ENCODE results near the gene SEC63.

SEC63 gene

DNA sequence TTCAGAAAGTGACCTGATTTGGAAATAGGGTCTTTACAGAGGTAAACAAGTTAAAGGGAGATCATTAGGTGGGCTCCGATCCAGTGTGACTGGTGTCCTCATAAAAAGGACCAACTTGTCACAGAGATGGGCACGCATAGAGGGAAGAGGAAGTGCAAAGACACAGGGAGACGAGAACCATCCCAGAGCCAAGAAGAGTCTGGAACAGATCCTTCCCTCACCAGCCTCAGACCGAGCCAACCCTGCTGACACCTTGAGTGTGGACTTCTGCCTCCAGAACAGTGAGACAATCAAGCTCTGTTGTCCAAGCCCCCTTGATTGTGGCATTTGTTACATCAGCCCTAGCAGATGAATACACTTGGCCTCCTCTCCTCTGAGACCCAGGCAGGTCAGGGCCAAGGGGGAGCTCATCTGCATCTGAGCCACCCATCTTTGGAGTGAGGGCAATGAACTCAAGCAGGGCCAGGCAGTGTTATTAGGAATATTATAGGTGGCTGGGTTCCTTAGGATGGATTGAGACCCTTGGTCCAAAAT, 111.7 kb downstream of the SEC63 start:
- no peak for TF ChIP-seq POLR2AphosphoS5 (IDR thresholded peaks at IDR 0.05; ENCODE audit: low read depth, low read length)
- TF ChIP-seq, protein P1, sequence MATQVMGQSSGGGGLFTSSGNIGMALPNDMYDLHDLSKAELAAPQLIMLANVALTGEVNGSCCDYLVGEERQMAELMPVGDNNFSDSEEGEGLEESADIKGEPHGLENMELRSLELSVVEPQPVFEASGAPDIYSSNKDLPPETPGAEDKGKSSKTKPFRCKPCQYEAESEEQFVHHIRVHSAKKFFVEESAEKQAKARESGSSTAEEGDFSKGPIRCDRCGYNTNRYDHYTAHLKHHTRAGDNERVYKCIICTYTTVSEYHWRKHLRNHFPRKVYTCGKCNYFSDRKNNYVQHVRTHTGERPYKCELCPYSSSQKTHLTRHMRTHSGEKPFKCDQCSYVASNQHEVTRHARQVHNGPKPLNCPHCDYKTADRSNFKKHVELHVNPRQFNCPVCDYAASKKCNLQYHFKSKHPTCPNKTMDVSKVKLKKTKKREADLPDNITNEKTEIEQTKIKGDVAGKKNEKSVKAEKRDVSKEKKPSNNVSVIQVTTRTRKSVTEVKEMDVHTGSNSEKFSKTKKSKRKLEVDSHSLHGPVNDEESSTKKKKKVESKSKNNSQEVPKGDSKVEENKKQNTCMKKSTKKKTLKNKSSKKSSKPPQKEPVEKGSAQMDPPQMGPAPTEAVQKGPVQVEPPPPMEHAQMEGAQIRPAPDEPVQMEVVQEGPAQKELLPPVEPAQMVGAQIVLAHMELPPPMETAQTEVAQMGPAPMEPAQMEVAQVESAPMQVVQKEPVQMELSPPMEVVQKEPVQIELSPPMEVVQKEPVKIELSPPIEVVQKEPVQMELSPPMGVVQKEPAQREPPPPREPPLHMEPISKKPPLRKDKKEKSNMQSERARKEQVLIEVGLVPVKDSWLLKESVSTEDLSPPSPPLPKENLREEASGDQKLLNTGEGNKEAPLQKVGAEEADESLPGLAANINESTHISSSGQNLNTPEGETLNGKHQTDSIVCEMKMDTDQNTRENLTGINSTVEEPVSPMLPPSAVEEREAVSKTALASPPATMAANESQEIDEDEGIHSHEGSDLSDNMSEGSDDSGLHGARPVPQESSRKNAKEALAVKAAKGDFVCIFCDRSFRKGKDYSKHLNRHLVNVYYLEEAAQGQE (IDR thresholded peaks at IDR 0.05; ENCODE audit: insufficient read depth in 1 of 2, low read depth in 2 of 2, low read length in 2 of 2): no peak
- TF ChIP-seq SIN3A (IDR thresholded peaks at IDR 0.05; ENCODE audit: borderline replicate concordance, insufficient read depth, low read length): no peak
- TF ChIP-seq FOXP2 (optimal IDR thresholded peaks at IDR 0.05; ENCODE audit: borderline replicate concordance, extremely low read depth, extremely low read length, insufficient read depth): no peak
- TF ChIP-seq TAF1 (IDR thresholded peaks at IDR 0.05; ENCODE audit: borderline replicate concordance, insufficient read depth, low read length): no peak

DNA sequence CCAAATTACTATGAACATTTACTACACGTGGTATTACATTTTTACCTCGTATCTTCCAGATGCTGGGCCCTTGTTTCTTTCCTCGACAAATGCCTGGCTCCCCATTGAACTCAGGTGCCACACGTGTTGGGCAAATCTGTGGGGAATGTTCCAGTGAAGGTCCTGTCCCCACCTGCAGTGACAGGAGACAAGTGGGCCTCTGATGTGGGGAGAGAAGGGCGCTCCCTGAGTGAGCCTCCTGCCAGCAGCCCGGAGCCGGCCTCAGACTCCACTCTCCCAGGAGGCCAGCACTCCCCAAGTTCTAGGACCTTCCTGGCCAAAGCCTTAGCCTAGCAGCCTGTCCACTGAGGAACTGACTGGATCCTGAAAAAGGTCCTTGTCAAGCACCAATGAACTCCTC, 112.2 kb downstream of the SEC63 start:
- no peak for TF ChIP-seq SIN3A (IDR thresholded peaks at IDR 0.05; ENCODE audit: borderline replicate concordance, insufficient read depth, low read length)
- no peak for TF ChIP-seq POLR2AphosphoS5 (IDR thresholded peaks at IDR 0.05; ENCODE audit: low read depth, low read length)
- no peak for TF ChIP-seq TAF1 (IDR thresholded peaks at IDR 0.05; ENCODE audit: borderline replicate concordance, insufficient read depth, low read length)
- TF ChIP-seq, protein P1 (IDR thresholded peaks at IDR 0.05; ENCODE audit: insufficient read depth in 1 of 2, low read depth in 2 of 2, low read length in 2 of 2): no peak
- no peak for TF ChIP-seq FOXP2 (optimal IDR thresholded peaks at IDR 0.05; ENCODE audit: borderline replicate concordance, extremely low read depth, extremely low read length, insufficient read depth)

DNA sequence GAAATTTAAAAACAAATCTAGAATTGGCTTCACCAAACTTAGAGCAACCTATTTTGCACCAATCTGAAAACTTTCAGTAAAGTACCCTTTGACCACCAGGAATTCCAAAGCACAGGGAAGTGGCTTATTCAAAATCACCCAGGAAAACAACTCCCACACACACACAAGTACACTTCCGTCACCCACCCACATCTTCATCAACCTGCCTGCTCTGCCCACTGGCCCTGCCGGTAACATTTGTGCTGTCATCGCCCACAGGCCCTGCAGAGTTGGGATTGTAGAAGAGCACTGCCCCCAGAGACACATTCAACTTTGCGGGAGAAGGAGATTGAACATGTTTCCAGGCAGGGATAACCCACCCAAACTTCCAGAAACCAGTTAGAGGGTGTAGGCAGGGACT, 114.6 kb downstream of the SEC63 start:
- no peak for TF ChIP-seq POLR2AphosphoS5 (IDR thresholded peaks at IDR 0.05; ENCODE audit: low read depth, low read length)
- TF ChIP-seq FOXP2 (optimal IDR thresholded peaks at IDR 0.05; ENCODE audit: borderline replicate concordance, extremely low read depth, extremely low read length, insufficient read depth): no peak
- no peak for TF ChIP-seq SIN3A (IDR thresholded peaks at IDR 0.05; ENCODE audit: borderline replicate concordance, insufficient read depth, low read length)
- TF ChIP-seq, protein P1 (IDR thresholded peaks at IDR 0.05; ENCODE audit: insufficient read depth in 1 of 2, low read depth in 2 of 2, low read length in 2 of 2): no peak
- TF ChIP-seq TAF1 (IDR thresholded peaks at IDR 0.05; ENCODE audit: borderline replicate concordance, insufficient read depth, low read length): no peak

DNA sequence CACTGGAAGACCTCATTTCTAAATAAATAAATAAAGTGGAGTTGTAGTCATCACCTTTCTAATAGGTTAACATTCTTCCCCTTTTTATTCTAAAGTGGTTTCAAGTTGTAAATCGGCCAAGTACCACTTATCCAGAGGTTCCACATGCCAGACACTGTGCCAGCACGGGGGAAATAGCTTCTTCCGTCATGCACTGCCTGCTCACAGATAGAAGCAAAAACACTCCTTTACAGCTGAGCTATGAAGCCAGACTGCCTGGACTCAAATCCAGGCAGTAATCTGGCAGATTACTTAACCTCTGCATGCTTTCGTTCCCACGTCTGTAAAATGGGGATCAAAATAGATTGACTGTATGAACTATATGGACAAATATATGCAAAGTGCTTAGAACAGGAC, 116.7 kb downstream of the SEC63 start:
- TF ChIP-seq POLR2AphosphoS5 (IDR thresholded peaks at IDR 0.05; ENCODE audit: low read depth, low read length) (no peak), FOXP2 (optimal IDR thresholded peaks at IDR 0.05; ENCODE audit: borderline replicate concordance, extremely low read depth, extremely low read length, insufficient read depth) (no peak), TAF1 (IDR thresholded peaks at IDR 0.05; ENCODE audit: borderline replicate concordance, insufficient read depth, low read length) (no peak), SIN3A (IDR thresholded peaks at IDR 0.05; ENCODE audit: borderline replicate concordance, insufficient read depth, low read length) (no peak)
- TF ChIP-seq, protein P1 (IDR thresholded peaks at IDR 0.05; ENCODE audit: insufficient read depth in 1 of 2, low read depth in 2 of 2, low read length in 2 of 2): no peak
